DND-41 (cell line): ENCODE measurements around the gene KLHL12.

Source experiments
- CTCF ChIP-seq: IDR thresholded peaks from 2 replicates; pipeline ENCODE4 v1.5.1; 2012; ENCODE audit warnings: borderline replicate concordance, low read length, moderate library complexity, mild to moderate bottlenecking; ENCODE audit not compliant: poor library complexity, severe bottlenecking; ENCODE audit errors: extremely low read depth
- EZH2 ChIP-seq: IDR thresholded peaks from 3 replicates; pipeline ENCODE4 v1.6.1; 2012; ENCODE audit warnings: borderline replicate concordance, low read depth, mild to moderate bottlenecking, moderate library complexity, low read length, inconsistent platforms; ENCODE audit not compliant: severe bottlenecking

- TF ChIP-seq CTCF (no peak), EZH2 (no peak)
These were observed 64.1 kb downstream of the KLHL12 start for GRCh38 chr1:202862679-202863560.
